Breast epithelium (tissue), 3 donors: ENCODE measurements around the gene FUBP3.

Experiments used
- POLR2A ChIP-seq: fragments of 450-650 bp; IDR thresholded peaks from one replicate; pipeline ENCODE4 v1.6.1; 2016; ENCODE audit warnings: antibody characterized with exemption, mild to moderate bottlenecking, moderate library complexity
- POLR2AphosphoS5 ChIP-seq, 3 donors: sonication (generic); formaldehyde crosslinking; IDR thresholded peaks; one replicate each; pipeline ENCODE4 v1.6.1; 2017; ENCODE audit warnings: antibody characterized with exemption in 3 of 3
- TF ChIP-seq, protein P1 (sequence below), 3 donors: fragments of 450-650 bp; IDR thresholded peaks; one replicate each; pipeline ENCODE4 v1.5.1; 2016 to 2017; ENCODE audit warnings: antibody characterized with exemption in 3 of 3, mild to moderate bottlenecking in 3 of 3, moderate library complexity in 3 of 3

DNA sequence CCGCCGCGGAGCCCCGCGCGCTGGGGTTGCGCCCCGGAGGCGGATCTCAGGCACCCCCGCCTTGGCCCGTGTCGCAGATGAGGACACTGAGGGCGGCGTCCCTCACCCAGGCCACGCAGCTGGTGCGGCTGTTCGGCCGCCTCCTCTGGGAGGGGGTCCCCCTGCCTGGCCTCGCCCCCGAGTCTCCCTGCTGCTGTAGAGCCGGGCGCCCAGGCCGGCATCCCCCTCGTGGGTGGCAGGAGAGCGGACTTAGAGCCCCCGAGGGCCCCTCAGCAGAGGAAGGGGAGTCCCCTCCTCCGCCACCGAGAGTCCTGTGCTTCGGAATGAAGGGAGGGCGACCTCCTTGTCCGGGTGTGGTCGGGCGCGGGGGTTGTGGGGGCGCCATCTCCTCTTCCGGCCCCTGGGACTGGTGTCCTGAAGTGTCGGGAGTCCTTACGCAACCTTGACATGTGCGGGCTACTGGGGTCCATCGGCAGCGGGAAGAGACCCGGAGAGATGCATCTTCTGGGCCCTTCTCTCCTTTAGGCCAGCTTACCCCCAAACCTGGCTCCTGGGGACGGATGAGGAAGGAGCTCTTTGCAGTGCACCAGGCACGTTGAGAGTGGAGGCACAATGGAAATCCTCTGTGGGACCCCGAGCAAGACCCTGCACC, 102.5 kb downstream of the FUBP3 start:
- TF ChIP-seq POLR2A: no peak
- TF ChIP-seq, protein P1, sequence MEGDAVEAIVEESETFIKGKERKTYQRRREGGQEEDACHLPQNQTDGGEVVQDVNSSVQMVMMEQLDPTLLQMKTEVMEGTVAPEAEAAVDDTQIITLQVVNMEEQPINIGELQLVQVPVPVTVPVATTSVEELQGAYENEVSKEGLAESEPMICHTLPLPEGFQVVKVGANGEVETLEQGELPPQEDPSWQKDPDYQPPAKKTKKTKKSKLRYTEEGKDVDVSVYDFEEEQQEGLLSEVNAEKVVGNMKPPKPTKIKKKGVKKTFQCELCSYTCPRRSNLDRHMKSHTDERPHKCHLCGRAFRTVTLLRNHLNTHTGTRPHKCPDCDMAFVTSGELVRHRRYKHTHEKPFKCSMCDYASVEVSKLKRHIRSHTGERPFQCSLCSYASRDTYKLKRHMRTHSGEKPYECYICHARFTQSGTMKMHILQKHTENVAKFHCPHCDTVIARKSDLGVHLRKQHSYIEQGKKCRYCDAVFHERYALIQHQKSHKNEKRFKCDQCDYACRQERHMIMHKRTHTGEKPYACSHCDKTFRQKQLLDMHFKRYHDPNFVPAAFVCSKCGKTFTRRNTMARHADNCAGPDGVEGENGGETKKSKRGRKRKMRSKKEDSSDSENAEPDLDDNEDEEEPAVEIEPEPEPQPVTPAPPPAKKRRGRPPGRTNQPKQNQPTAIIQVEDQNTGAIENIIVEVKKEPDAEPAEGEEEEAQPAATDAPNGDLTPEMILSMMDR (IDR thresholded peaks at IDR 0.05): no peak
- TF ChIP-seq POLR2AphosphoS5 (IDR thresholded peaks at IDR 0.05): no peak
